Peyer's patch (tissue), 4 donors: Measurements from ENCODE around the gene PRDX1. TPM values are rescaled to one million over a fixed set of nuclear protein-coding genes. Genes with fewer than 3 reads are reported as not detected.

Experiments used
- DNase-seq, 3 donors: peaks; one replicate each; pipeline ENCODE4 v3.0.0-alpha.2; 2017 to 2019
- H3K27ac ChIP-seq, 4 donors: fragments of 200-600 bp; sonication (generic); one replicate each; pipeline ENCODE4 v1.5.1; 2016 to 2019
- H3K27me3 ChIP-seq, 2 donors: fragments of 200-600 bp; sonication (generic); one replicate each; pipeline ENCODE4 v1.5.1; 2019
- H3K36me3 ChIP-seq, 3 donors: fragments of 200-600 bp; sonication (generic); one replicate each; pipeline ENCODE4 v1.5.1; 2016 to 2019
- H3K4me1 ChIP-seq, 4 donors: fragments of 200-600 bp; sonication (generic); one replicate each; pipeline ENCODE4 v1.5.1; 2016 to 2019
- H3K4me3 ChIP-seq, 4 donors: fragments of 200-600 bp; sonication (generic); 1 replicate in 3 of 4; 2 replicates in 1 of 4; pipeline ENCODE4 v1.5.1; 2016 to 2019; ENCODE audit warnings: mild to moderate bottlenecking in 1 of 4
- H3K9me3 ChIP-seq, 4 donors: fragments of 200-600 bp; sonication (generic); one replicate each; pipeline ENCODE4 v1.5.1; 2016 to 2019; ENCODE audit warnings: mild to moderate bottlenecking in 1 of 4
- POLR2A ChIP-seq, 2 donors: fragments of 450-650 bp; IDR thresholded peaks; one replicate each; pipeline ENCODE4 v1.5.1; 2017; ENCODE audit warnings: antibody characterized with exemption in 2 of 2, mild to moderate bottlenecking in 2 of 2, moderate library complexity in 2 of 2
- total RNA-seq, 4 donors: library from RNA; depleted of rRNA; stranded (reverse); fragments of >200 nt; gene quantifications; one replicate each; pipeline ENCODE4 v1.1.0, GENCODE V29; 2016
- TF ChIP-seq, protein P1 (sequence below), 6 experiments: fragments of 450-650 bp in 4 of 6; fragments of 200-600 bp in 2 of 6; sonication (generic) in 1 of 6; IDR thresholded peaks; one replicate each; pipeline ENCODE4 v1.5.1; 2017 to 2019; ENCODE audit warnings: antibody characterized with exemption in 6 of 6, mild to moderate bottlenecking in 3 of 6, moderate library complexity in 1 of 6

PRDX1 gene
- 100 to 1,000 TPM; 214 to 501 (median 292) TPM for total RNA-seq

DNA sequence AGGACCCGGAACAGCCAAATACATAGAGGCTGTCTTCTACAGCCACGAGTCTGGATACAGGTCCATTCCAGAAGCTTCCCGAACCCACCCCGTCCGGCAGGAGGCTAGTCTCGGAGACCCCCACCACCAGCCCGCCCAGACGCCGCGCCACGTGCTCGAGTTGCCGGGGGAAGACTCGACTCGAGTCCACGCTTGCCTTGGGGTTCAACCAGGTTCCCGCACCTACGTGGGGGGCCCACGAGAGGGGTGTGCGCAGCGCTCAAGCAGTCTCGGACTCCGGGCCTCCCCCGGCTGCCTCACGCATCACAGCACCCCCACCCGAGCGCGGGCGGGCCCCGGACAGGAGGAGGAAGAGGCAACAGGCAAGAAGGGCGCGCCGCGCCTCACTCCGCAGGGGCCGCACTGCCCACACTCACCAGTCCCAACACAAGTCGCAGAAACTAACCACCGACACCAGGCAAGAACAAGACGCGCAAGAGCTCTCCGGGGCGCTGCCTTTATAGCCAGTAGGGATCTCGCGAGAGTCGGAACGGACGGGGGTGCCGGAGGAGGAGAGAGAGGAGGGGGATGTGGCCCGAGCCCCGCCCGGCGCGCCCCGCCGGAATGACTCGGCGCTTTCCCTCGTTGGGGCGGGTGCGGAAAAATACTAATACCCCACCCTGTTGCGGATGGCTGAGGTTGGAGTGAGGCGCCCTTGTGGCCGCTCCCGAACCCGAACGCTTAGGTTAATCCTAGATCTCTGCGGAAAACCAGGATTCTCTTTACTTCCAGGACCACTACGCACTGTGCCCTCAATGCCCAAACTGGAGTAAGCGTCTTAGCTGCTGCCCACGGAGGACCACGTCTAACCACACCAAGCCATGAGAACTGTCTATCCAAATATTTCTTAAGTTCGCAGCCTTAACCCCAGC, at the start of gene PRDX1:
Gene PRDX1 (minus strand): TSS at position 472 of the 911 bp plus-strand sequence. CDS start 2,841 bp downstream, outside the sequence.
- Histone ChIP-seq H3K27me3 (no peaks in the 10 kb centered on the region), H3K27ac (peak within 1 kb of the TSS; percentile 85 to 95 (median 89)), H3K4me3 (peak within 1 kb of the TSS; percentile 70 to 94 (median 82)), H3K9me3 (no peaks in the 10 kb centered on the region), H3K36me3 (peaks cover 0 to 11% (median 0%) of the 10 kb centered on the region in 3 donors), H3K4me1 (peaks cover 0 to 23% (median 5%) of the 10 kb centered on the region in 4 donors)
- peak; percentile 99 for TF ChIP-seq POLR2A (IDR thresholded peaks at IDR 0.05)
- TF ChIP-seq, protein P1, sequence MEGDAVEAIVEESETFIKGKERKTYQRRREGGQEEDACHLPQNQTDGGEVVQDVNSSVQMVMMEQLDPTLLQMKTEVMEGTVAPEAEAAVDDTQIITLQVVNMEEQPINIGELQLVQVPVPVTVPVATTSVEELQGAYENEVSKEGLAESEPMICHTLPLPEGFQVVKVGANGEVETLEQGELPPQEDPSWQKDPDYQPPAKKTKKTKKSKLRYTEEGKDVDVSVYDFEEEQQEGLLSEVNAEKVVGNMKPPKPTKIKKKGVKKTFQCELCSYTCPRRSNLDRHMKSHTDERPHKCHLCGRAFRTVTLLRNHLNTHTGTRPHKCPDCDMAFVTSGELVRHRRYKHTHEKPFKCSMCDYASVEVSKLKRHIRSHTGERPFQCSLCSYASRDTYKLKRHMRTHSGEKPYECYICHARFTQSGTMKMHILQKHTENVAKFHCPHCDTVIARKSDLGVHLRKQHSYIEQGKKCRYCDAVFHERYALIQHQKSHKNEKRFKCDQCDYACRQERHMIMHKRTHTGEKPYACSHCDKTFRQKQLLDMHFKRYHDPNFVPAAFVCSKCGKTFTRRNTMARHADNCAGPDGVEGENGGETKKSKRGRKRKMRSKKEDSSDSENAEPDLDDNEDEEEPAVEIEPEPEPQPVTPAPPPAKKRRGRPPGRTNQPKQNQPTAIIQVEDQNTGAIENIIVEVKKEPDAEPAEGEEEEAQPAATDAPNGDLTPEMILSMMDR (IDR thresholded peaks at IDR 0.05): peak in 3 of 6 experiments; percentile 1 to 34 (median 19)
- peak; percentile 96 to 99 (median 98) for DNase-seq

GRCh38 chr1:45570631-45571030, 48.9 kb upstream of the PRDX1 start:
- Histone ChIP-seq H3K27ac (no peak overlapping the region), H3K4me3 (no peak overlapping the region), H3K4me1 (no peaks in the 10 kb centered on the region), H3K36me3 (peaks cover 0 to 52% (median 0%) of the 10 kb centered on the region in 3 donors), H3K27me3 (no peaks in the 10 kb centered on the region), H3K9me3 (no peaks in the 10 kb centered on the region)
- DNase-seq: no peak
- TF ChIP-seq, protein P1 (IDR thresholded peaks at IDR 0.05): no peak
- no peak for TF ChIP-seq POLR2A (IDR thresholded peaks at IDR 0.05)

GRCh38 chr1:45569962-45570581, 48.4 kb upstream of the PRDX1 start:
- Histone ChIP-seq H3K4me3 (no peak overlapping the region), H3K4me1 (no peaks in the 10 kb centered on the region), H3K36me3 (peaks cover 0 to 52% (median 0%) of the 10 kb centered on the region in 3 donors), H3K27me3 (no peaks in the 10 kb centered on the region), H3K27ac (no peak overlapping the region), H3K9me3 (no peaks in the 10 kb centered on the region)
- TF ChIP-seq POLR2A (IDR thresholded peaks at IDR 0.05): no peak
- TF ChIP-seq, protein P1 (IDR thresholded peaks at IDR 0.05): peak; percentile 89 to 99 (median 98)
- DNase-seq: peak; percentile 62 to 89 (median 70)

DNA sequence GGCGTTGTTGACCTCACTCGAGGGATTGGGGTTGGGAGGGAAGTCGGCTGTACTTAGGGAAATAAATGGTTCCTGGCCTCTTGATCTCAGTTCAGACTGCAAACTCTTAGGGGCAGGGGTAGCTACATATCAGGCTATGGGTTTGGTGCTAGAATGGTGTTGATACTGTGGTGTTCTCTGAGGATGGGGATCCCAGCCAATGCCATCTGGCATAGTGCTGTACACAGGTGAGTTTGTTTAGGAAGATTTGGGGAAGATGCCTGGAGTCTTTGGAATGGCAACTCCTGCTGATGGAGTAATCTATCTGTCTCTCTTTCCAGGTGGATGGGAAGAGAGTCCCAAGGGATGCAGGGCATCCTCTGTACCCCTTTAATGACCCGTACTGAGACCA, 47.9 kb upstream of the PRDX1 start:
- DNase-seq: no peak
- H3K36me3 ChIP-seq: peaks cover 0 to 52% (median 0%) of the 10 kb centered on the region in 3 donors
- H3K27ac ChIP-seq: no peak overlapping the region

DNA sequence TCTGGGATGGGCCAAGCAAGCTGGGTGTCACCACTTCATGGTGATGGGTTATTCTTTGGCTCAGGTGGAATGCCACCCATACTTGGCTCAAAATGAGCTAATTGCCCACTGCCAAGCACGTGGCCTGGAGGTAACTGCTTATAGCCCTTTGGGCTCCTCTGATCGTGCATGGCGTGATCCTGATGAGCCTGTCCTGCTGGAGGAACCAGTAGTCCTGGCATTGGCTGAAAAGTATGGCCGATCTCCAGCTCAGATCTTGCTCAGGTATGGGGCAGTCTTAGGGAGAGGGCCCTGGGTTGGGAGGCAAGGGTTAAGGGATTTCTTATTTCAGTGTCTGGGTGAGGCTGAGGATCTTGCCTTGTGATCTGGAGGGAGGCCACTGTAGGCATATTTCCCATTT, 46.7 kb upstream of the PRDX1 start:
- no peaks in the 10 kb centered on the region for H3K27me3 ChIP-seq
- DNase-seq: no peak
- no peak overlapping the region for H3K4me3 ChIP-seq
- H3K27ac ChIP-seq: no peak overlapping the region
- H3K4me1 ChIP-seq: no peaks in the 10 kb centered on the region
- H3K36me3 ChIP-seq: peaks cover 0 to 57% (median 0%) of the 10 kb centered on the region in 3 donors
- no peaks in the 10 kb centered on the region for H3K9me3 ChIP-seq
- TF ChIP-seq, protein P1 (IDR thresholded peaks at IDR 0.05): no peak
- no peak for TF ChIP-seq POLR2A (IDR thresholded peaks at IDR 0.05)

More for the DNA sequence above, 47.9 kb upstream of the PRDX1 start:
- Histone ChIP-seq H3K4me3 (no peak overlapping the region), H3K27me3 (no peaks in the 10 kb centered on the region), H3K9me3 (no peaks in the 10 kb centered on the region), H3K4me1 (no peaks in the 10 kb centered on the region)
- TF ChIP-seq, protein P1 (IDR thresholded peaks at IDR 0.05): no peak
- no peak for TF ChIP-seq POLR2A (IDR thresholded peaks at IDR 0.05)
